Activated CD8-positive, alpha-beta memory T cell treated with anti-CD3 and anti-CD28 coated beads, Interleukin-2, amount 10 ng/mL, durations not matched to agents 7 days and 5 days (primary cell): Measurements from ENCODE around the gene ALPK1. TPM values are rescaled to one million over a fixed set of nuclear protein-coding genes. Genes with fewer than 3 reads are reported as not detected.
A peak's percentile ranks its signal among the peaks of the same experiment; 100 is the strongest.
"Not testable (repeated sequence)": the region's sequence is repeated elsewhere in the genome, so short reads cannot be mapped to it uniquely, and the experiment has no call there.

ENCODE experiments used
- ATAC-seq: fragments of 150-1000 bp; cut with Tn5 transposase; one replicate; pipeline ENCODE4 v1.10.0; 2021; ENCODE audit warnings: moderate library complexity
- CTCF ChIA-PET: fragments of 350-600 bp; sonication (Branson Sonifier 250); formaldehyde crosslinking; loops from one replicate; lab custom pipeline; 2021; ENCODE audit warnings: antibody characterized with exemption; lab: Charles Lee
- DNase-seq: peaks from one replicate; pipeline ENCODE4 v3.0.0-alpha.2; 2020
- H3K27ac Mint-ChIP-seq: one replicate; pipeline ENCODE4 v1.8.0; 2021; ENCODE audit warnings: mild to moderate bottlenecking, mixed read lengths
- H3K27me3 Mint-ChIP-seq: one replicate; pipeline ENCODE4 v1.8.0; 2021; ENCODE audit warnings: mixed read lengths
- H3K36me3 Mint-ChIP-seq: one replicate; pipeline ENCODE4 v1.8.0; 2021; ENCODE audit warnings: mild to moderate bottlenecking, mixed read lengths
- H3K4me1 Mint-ChIP-seq: one replicate; pipeline ENCODE4 v1.8.0; 2021; ENCODE audit warnings: mixed read lengths
- H3K4me3 Mint-ChIP-seq: one replicate; pipeline ENCODE4 v1.8.0; 2021; ENCODE audit warnings: mild to moderate bottlenecking, moderate library complexity, mixed read lengths
- H3K9me3 Mint-ChIP-seq: one replicate; pipeline ENCODE4 v1.8.0; 2022; ENCODE audit warnings: low read depth, mixed read lengths
- total RNA-seq, 2 experiments: library from RNA; stranded (reverse); gene quantifications; one replicate each; pipeline ENCODE4 v1.2.3, GENCODE V29; 2021

ALPK1 gene
- total RNA-seq, 2 experiments from 2014 or later, result 7.3 to 17.7 TPM

GRCh38 chr4:112289407-112290253 lies 7.5 kb upstream of the ALPK1 start:
- ATAC-seq (no peak), DNase-seq (no peak)
- Mint-ChIP-seq H3K27me3 (no peaks in the 10 kb centered on the region), H3K9me3 (no peaks in the 10 kb centered on the region), H3K27ac (peak overlapping the region; percentile 65), H3K36me3 (peaks cover 9% of the 10 kb centered on the region), H3K4me3 (no peak overlapping the region), H3K4me1 (peaks cover 45% of the 10 kb centered on the region)
- CTCF ChIA-PET, result interaction anchor here (0.7 to 0.9 kb wide), 2 partner anchors 17 to 33 kb away, joined by 3 read pairs; no protein-coding TSS in a partner anchor

- Mint-ChIP-seq H3K36me3 (peaks cover 7% of the 10 kb centered on the region), H3K9me3 (no peaks in the 10 kb centered on the region), H3K27me3 (no peaks in the 10 kb centered on the region), H3K4me1 (peaks cover 45% of the 10 kb centered on the region), H3K27ac (peak overlapping the region; percentile 44), H3K4me3 (no peak overlapping the region)
- CTCF ChIA-PET, result no interaction called here
- ATAC-seq, result no peak
- DNase-seq, result no peak
Measured at GRCh38 chr4:112290341-112290740, 6.8 kb upstream of the ALPK1 start.

- no peak overlapping the region for H3K27ac Mint-ChIP-seq
- H3K4me1 Mint-ChIP-seq, result peaks cover 21% of the 10 kb centered on the region
- H3K27me3 Mint-ChIP-seq, result no peaks in the 10 kb centered on the region
- no peaks in the 10 kb centered on the region for H3K36me3 Mint-ChIP-seq
- CTCF ChIA-PET, result interaction anchor here (1.0 to 1.6 kb wide), 4 partner anchors 10 to 224 kb away, joined by 3 to 5 read pairs (median 4); no protein-coding TSS in a partner anchor
- ATAC-seq (no peak), DNase-seq (no peak)
- no peaks in the 10 kb centered on the region for H3K9me3 Mint-ChIP-seq
- H3K4me3 Mint-ChIP-seq, result no peak overlapping the region
Measured at GRCh38 chr4:112299721-112300120, 2.6 kb downstream of the ALPK1 start.

- Mint-ChIP-seq H3K4me3 (no peak overlapping the region), H3K27me3 (no peaks in the 10 kb centered on the region), H3K36me3 (peaks cover 3% of the 10 kb centered on the region), H3K27ac (no peak overlapping the region), H3K9me3 (no peaks in the 10 kb centered on the region), H3K4me1 (peaks cover 11% of the 10 kb centered on the region)
- CTCF ChIA-PET, result interaction anchor here (0.6 to 1.4 kb wide), 3 partner anchors 18 to 214 kb away, joined by 3 to 4 read pairs (median 3); partner anchors contain the start of gene NEUROG2
- no peak for ATAC-seq
- DNase-seq, result no peak
Measured at GRCh38 chr4:112302320-112303274, 5.4 kb downstream of the ALPK1 start.

- H3K36me3 Mint-ChIP-seq, H3K4me3 Mint-ChIP-seq, CTCF ChIA-PET, H3K9me3 Mint-ChIP-seq, ATAC-seq, H3K4me1 Mint-ChIP-seq, H3K27ac Mint-ChIP-seq, H3K27me3 Mint-ChIP-seq, DNase-seq: not testable (repeated sequence)
Measured at GRCh38 chr4:112305477-112305876, 8.3 kb downstream of the ALPK1 start.

GRCh38 chr4:112309263-112309791 lies 12.2 kb downstream of the ALPK1 start:
- ATAC-seq, H3K27ac Mint-ChIP-seq, H3K27me3 Mint-ChIP-seq, H3K36me3 Mint-ChIP-seq, H3K4me3 Mint-ChIP-seq, DNase-seq, H3K9me3 Mint-ChIP-seq, H3K4me1 Mint-ChIP-seq: not testable (repeated sequence)
- CTCF ChIA-PET, result interaction anchor here (1.0 to 3.8 kb wide), 4 partner anchors 10 to 201 kb away, joined by 3 to 23 read pairs (median 4); no protein-coding TSS in a partner anchor

GRCh38 chr4:112311516-112311915 lies 14.3 kb downstream of the ALPK1 start:
- H3K4me1 Mint-ChIP-seq, result peaks cover 7% of the 10 kb centered on the region
- H3K9me3 Mint-ChIP-seq, result no peaks in the 10 kb centered on the region
- H3K27me3 Mint-ChIP-seq, result no peaks in the 10 kb centered on the region
- no peak overlapping the region for H3K4me3 Mint-ChIP-seq
- peaks cover 12% of the 10 kb centered on the region for H3K36me3 Mint-ChIP-seq
- DNase-seq, result no peak
- no peak overlapping the region for H3K27ac Mint-ChIP-seq
- no peak for ATAC-seq
- CTCF ChIA-PET, result interaction anchor here (1.4 to 3.8 kb wide), 2 partner anchors 9 to 52 kb away, joined by 3 to 23 read pairs; no protein-coding TSS in a partner anchor

GRCh38 chr4:112312610-112313239 lies 15.6 kb downstream of the ALPK1 start:
- no peak for ATAC-seq

GRCh38 chr4:112315446-112315845 lies 18.3 kb downstream of the ALPK1 start:
- no peak for ATAC-seq
- no peak overlapping the region for H3K4me3 Mint-ChIP-seq

More at GRCh38 chr4:112312610-112313239, 15.6 kb downstream of the ALPK1 start:
- H3K36me3 Mint-ChIP-seq, result peaks cover 16% of the 10 kb centered on the region
- CTCF ChIA-PET, result interaction anchor here (1.4 kb wide), 1 partner anchor 51 kb away, joined by 3 read pairs; no protein-coding TSS in a partner anchor
- H3K4me3 Mint-ChIP-seq, result no peak overlapping the region
- no peak for DNase-seq
- no peaks in the 10 kb centered on the region for H3K9me3 Mint-ChIP-seq
- H3K4me1 Mint-ChIP-seq, result peaks cover 7% of the 10 kb centered on the region
- H3K27ac Mint-ChIP-seq, result peak overlapping the region; percentile 25
- no peaks in the 10 kb centered on the region for H3K27me3 Mint-ChIP-seq

GRCh38 chr4:112316360-112316759 lies 19.2 kb downstream of the ALPK1 start:
- Mint-ChIP-seq H3K27ac (no peak overlapping the region), H3K36me3 (peaks cover 9% of the 10 kb centered on the region), H3K4me3 (no peak overlapping the region), H3K4me1 (peaks cover 18% of the 10 kb centered on the region), H3K9me3 (no peaks in the 10 kb centered on the region), H3K27me3 (no peaks in the 10 kb centered on the region)
- CTCF ChIA-PET, result no interaction called here
- ATAC-seq (no peak), DNase-seq (no peak)

More at GRCh38 chr4:112315446-112315845, 18.3 kb downstream of the ALPK1 start:
- peaks cover 9% of the 10 kb centered on the region for H3K36me3 Mint-ChIP-seq
- no peaks in the 10 kb centered on the region for H3K27me3 Mint-ChIP-seq
- no peak overlapping the region for H3K27ac Mint-ChIP-seq
- no peak for DNase-seq
- CTCF ChIA-PET, result no interaction called here
- peaks cover 16% of the 10 kb centered on the region for H3K4me1 Mint-ChIP-seq
- no peaks in the 10 kb centered on the region for H3K9me3 Mint-ChIP-seq

GRCh38 chr4:112318239-112319142 lies 21.3 kb downstream of the ALPK1 start:
- H3K36me3 Mint-ChIP-seq, result peaks cover 9% of the 10 kb centered on the region
- no peak overlapping the region for H3K4me3 Mint-ChIP-seq
- H3K27me3 Mint-ChIP-seq, result no peaks in the 10 kb centered on the region
- H3K4me1 Mint-ChIP-seq, result peaks cover 26% of the 10 kb centered on the region
- DNase-seq (no peak), ATAC-seq (peak; percentile 89)
- no peaks in the 10 kb centered on the region for H3K9me3 Mint-ChIP-seq
- no peak overlapping the region for H3K27ac Mint-ChIP-seq
- CTCF ChIA-PET, result interaction anchor here (1.2 to 5.0 kb wide), 4 partner anchors 8 to 32 kb away, joined by 3 to 23 read pairs (median 4); partner anchors contain the start of gene TIFA
